ENCODE measurements around the gene PIP5K1B.

GRCh38 chr9:68887232-68887631, 182.2 kb downstream of the PIP5K1B start:
- no peak for TF ChIP-seq CTCF (IDR thresholded peaks at IDR 0.05; ENCODE audit: low read depth, low read length, missing input control)
- no peak for TF ChIP-seq GABPA (IDR thresholded peaks at IDR 0.05 in 1 of 2, conservative IDR thresholded peaks at IDR 0.05 in 1 of 2)
- TF ChIP-seq MAX (IDR thresholded peaks at IDR 0.05): no peak
- no peak for TF ChIP-seq REST (IDR thresholded peaks at IDR 0.05)
- no peak for TF ChIP-seq ZBTB33 (IDR thresholded peaks at IDR 0.05)
- no peak for TF ChIP-seq YY1 (IDR thresholded peaks at IDR 0.05)
